PC-3 (cell line): ENCODE results near the gene SEPTIN8. TPM values are rescaled to one million over a fixed set of nuclear protein-coding genes. Genes with fewer than 3 reads are reported as not detected.

ENCODE experiments used
- ATAC-seq: fragments of 200-7000 bp; cut with Tn5 transposase; 2 replicates; pipeline ENCODE4 v1.9.1; 2020; ENCODE audit warnings: mild to moderate bottlenecking, moderate library complexity
- BruUV-seq: library from RNA; stranded (reverse); fragments of 400-500 nt; replicated peaks from 2 replicates; lab custom pipeline; 2021; lab: Mats Ljungman, UMichigan
- CTCF ChIA-PET: fragments of 300-600 bp; sonication (Branson Sonifier 250); formaldehyde crosslinking; loops from one replicate; lab custom pipeline; 2022; ENCODE audit warnings: antibody characterized with exemption; lab: Charles Lee
- POLR2A ChIA-PET: fragments of 300-600 bp; sonication (Branson Sonifier 250); formaldehyde crosslinking; loops from one replicate; lab custom pipeline; 2022; ENCODE audit warnings: antibody characterized with exemption; ENCODE audit not compliant: unreplicated experiment; lab: Charles Lee
- DNase-seq: peaks from one replicate; pipeline ENCODE4 v3.0.0-alpha.2; 2015
- H2AFZ ChIP-seq: fragments of 300-600 bp; sonication (generic); 2 replicates; pipeline ENCODE4 v1.6.0; 2016; ENCODE audit warnings: antibody characterized with exemption, low read length
- H3F3A ChIP-seq: fragments of 300-600 bp; sonication (generic); one replicate; pipeline ENCODE4 v1.6.0; 2017; ENCODE audit warnings: antibody characterized with exemption, low read length, control low read depth, mild to moderate bottlenecking; ENCODE audit not compliant: unreplicated experiment
- H3K27ac ChIP-seq: fragments of 300-600 bp; sonication (generic); 2 replicates; pipeline ENCODE4 v1.5.1; 2016; ENCODE audit warnings: mild to moderate bottlenecking, low read length
- H3K27me3 ChIP-seq: fragments of 300-600 bp; sonication (generic); 2 replicates; pipeline ENCODE4 v1.6.1; 2016; ENCODE audit warnings: low read length, mixed read lengths
- H3K36me3 ChIP-seq: fragments of 300-600 bp; sonication (generic); 2 replicates; pipeline ENCODE4 v1.6.1; 2016; ENCODE audit warnings: low read depth, mixed run types, low read length, mixed read lengths
- H3K4me1 ChIP-seq: fragments of 300-600 bp; sonication (generic); 2 replicates; pipeline ENCODE4 v1.5.1; 2016; ENCODE audit warnings: low read length; ENCODE audit not compliant: insufficient read depth
- H3K4me2 ChIP-seq: fragments of 300-600 bp; sonication (generic); 2 replicates; pipeline ENCODE4 v1.6.0; 2016; ENCODE audit warnings: low read length
- H3K4me3 ChIP-seq: fragments of 300-600 bp; sonication (generic); 2 replicates; pipeline ENCODE4 v1.5.1; 2016; ENCODE audit warnings: mild to moderate bottlenecking, low read length, mixed read lengths
- H3K79me2 ChIP-seq: fragments of 300-600 bp; sonication (generic); 2 replicates; pipeline ENCODE4 v1.6.1; 2017; ENCODE audit warnings: low read length, mixed read lengths
- H3K9ac ChIP-seq: fragments of 300-600 bp; sonication (generic); 2 replicates; pipeline ENCODE4 v1.6.0; 2016; ENCODE audit warnings: mild to moderate bottlenecking, low read length
- H3K9me2 ChIP-seq: fragments of 300-600 bp; sonication (generic); replicated peaks from 2 replicates; pipeline ENCODE4 v1.6.1; 2016; ENCODE audit warnings: mixed run types, low read length, mixed read lengths
- H3K9me3 ChIP-seq: fragments of 300-600 bp; sonication (generic); 2 replicates; pipeline ENCODE4 v1.6.1; 2016; ENCODE audit warnings: low read length, mixed read lengths
- H4K20me1 ChIP-seq: fragments of 300-600 bp; sonication (generic); 2 replicates; pipeline ENCODE4 v1.6.1; 2016; ENCODE audit warnings: low read length, mixed read lengths
- EZH2 ChIP-seq: fragments of 300-600 bp; sonication (generic); IDR thresholded peaks from one replicate; pipeline ENCODE4 v1.6.1; 2017; ENCODE audit warnings: antibody characterized with exemption, mild to moderate bottlenecking, low read length; ENCODE audit not compliant: unreplicated experiment
- EZH2phosphoT487 ChIP-seq: fragments of 300-600 bp; sonication (generic); IDR thresholded peaks from 2 replicates; pipeline ENCODE4 v1.6.1; 2018; ENCODE audit warnings: mild to moderate bottlenecking, antibody characterized with exemption, low read length, borderline replicate concordance
- intact Hi-C: fragments of 100-400 bp; cut with micrococcal nuclease; formaldehyde crosslinking; loops from 2 replicates; pipeline ENCODE4 v1.9.0; 2023
- total RNA-seq: library from RNA; depleted of rRNA; stranded (reverse); fragments of >200 nt; gene quantifications from 2 replicates; pipeline ENCODE4 v1.2.3, GENCODE V29; 2014
- TF ChIP-seq, protein P1 (sequence below): fragments of 300-600 bp; sonication (generic); conservative IDR thresholded peaks from 2 replicates; pipeline ENCODE4 v1.5.1; 2017; ENCODE audit warnings: antibody characterized with exemption, low read depth, mild to moderate bottlenecking, low read length

The SEPTIN8 gene
- total RNA-seq, 1 experiment from 2014 or later, result 21.9 TPM

DNA sequence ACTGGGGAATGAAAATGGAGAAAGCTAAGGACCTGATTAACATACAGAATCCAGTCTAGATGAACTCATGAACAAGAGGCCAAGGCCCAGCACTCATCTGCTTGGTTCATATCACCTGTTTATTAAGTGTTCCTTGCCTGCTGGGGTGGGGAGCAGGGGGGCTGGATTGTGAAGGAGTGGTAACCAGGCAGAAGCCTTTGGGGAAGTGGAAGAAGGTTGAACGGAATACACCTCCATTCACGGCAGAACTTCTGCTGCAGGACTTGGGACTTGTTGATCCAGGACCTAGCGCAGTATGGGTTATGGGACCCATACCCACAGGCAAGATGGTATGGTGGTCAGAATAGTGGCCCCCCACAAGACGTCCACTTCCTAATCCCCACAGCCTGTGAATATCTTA, 8.8 kb upstream of the SEPTIN8 start:
- Histone ChIP-seq H3K4me3 (no peak overlapping the region), H3K9me3 (no peaks in the 10 kb centered on the region), H3K9ac (no peak overlapping the region), H3K4me2 (no peak overlapping the region), H3F3A (no peaks in the 10 kb centered on the region), H3K79me2 (no peaks in the 10 kb centered on the region), H2AFZ (no peak overlapping the region), H3K27me3 (no peaks in the 10 kb centered on the region), H3K36me3 (no peaks in the 10 kb centered on the region), H3K4me1 (peaks cover 8% of the 10 kb centered on the region; the same call in 1 of the 2 replicates), H3K27ac (no peak overlapping the region), H3K9me2 (no peaks in the 10 kb centered on the region), H4K20me1 (no peaks in the 10 kb centered on the region)
- TF ChIP-seq EZH2phosphoT487, result no peak
- TF ChIP-seq EZH2, result no peak
- TF ChIP-seq, protein P1, sequence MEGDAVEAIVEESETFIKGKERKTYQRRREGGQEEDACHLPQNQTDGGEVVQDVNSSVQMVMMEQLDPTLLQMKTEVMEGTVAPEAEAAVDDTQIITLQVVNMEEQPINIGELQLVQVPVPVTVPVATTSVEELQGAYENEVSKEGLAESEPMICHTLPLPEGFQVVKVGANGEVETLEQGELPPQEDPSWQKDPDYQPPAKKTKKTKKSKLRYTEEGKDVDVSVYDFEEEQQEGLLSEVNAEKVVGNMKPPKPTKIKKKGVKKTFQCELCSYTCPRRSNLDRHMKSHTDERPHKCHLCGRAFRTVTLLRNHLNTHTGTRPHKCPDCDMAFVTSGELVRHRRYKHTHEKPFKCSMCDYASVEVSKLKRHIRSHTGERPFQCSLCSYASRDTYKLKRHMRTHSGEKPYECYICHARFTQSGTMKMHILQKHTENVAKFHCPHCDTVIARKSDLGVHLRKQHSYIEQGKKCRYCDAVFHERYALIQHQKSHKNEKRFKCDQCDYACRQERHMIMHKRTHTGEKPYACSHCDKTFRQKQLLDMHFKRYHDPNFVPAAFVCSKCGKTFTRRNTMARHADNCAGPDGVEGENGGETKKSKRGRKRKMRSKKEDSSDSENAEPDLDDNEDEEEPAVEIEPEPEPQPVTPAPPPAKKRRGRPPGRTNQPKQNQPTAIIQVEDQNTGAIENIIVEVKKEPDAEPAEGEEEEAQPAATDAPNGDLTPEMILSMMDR, result no peak
- no TSS peak for BruUV-seq
- DNase-seq (no peak), ATAC-seq (no peak)
- intact Hi-C loops, result no loop called here
- POLR2A ChIA-PET, result no interaction called here
- CTCF ChIA-PET, result no interaction called here

DNA sequence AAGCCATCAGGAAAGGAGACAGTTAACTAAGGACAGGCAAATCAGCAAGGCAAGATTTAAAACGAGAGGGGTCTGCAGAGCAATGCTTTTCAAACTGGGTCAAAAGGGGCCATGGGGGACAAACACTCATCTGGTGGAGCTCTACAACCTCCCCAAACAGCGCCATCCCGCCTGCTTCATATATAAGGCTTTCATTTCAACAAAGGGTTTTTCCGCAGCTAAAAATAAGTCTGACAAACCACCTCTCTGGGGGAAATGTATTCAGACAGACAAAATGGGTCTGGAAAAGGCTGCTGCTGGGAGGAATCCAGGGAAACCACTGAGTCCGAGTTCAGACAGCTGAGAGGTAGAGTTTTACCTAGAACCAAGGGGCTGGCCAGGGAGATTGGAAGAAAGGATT, 8.3 kb upstream of the SEPTIN8 start:
- Histone ChIP-seq H3K9me2 (no peaks in the 10 kb centered on the region), H3K27me3 (no peaks in the 10 kb centered on the region), H3K9me3 (no peaks in the 10 kb centered on the region), H4K20me1 (no peaks in the 10 kb centered on the region), H3K4me2 (no peak overlapping the region), H3K4me3 (no peak overlapping the region), H3F3A (no peaks in the 10 kb centered on the region), H3K4me1 (peaks cover 8% of the 10 kb centered on the region; the same call in 1 of the 2 replicates), H3K27ac (no peak overlapping the region), H2AFZ (no peak overlapping the region), H3K36me3 (no peaks in the 10 kb centered on the region), H3K79me2 (no peaks in the 10 kb centered on the region), H3K9ac (no peak overlapping the region)
- POLR2A ChIA-PET, result no interaction called here
- no peak for DNase-seq
- intact Hi-C loops, result no loop called here
- no TSS peak for BruUV-seq
- CTCF ChIA-PET, result no interaction called here
- TF ChIP-seq EZH2 (no peak), EZH2phosphoT487 (no peak)
- TF ChIP-seq, protein P1, result no peak
- no peak for ATAC-seq

DNA sequence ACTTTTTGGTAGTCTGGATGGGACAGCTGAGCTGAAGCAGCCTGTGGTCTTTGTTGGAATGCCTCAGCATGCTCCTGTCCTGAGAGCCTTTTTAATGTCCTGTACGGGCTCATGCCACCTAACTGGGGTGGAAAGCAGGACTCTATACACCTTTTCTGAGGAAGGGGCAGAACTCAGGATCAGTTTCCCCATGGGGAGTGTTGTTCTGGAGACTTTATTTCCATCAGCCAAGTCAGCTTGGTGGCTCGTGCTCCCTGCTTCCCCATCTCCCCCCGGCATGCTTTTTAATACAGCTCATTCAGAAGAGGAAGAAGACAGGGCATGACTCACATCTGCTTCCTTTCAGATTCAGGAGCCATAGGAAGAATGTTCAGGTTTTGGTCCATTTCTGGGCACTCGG, 5.1 kb upstream of the SEPTIN8 start:
- H3K4me2 ChIP-seq, result peak overlapping the region; percentile 53
- no peak overlapping the region for H3K27ac ChIP-seq
- H3K9ac ChIP-seq, result no peak overlapping the region
- H3F3A ChIP-seq, result no peaks in the 10 kb centered on the region
- H3K27me3 ChIP-seq, result no peaks in the 10 kb centered on the region
- no peaks in the 10 kb centered on the region for H3K79me2 ChIP-seq
- H3K36me3 ChIP-seq, result no peaks in the 10 kb centered on the region
- BruUV-seq, result no TSS peak
- POLR2A ChIA-PET, result no interaction called here
- TF ChIP-seq EZH2, result no peak
- TF ChIP-seq, protein P1, result no peak
- H4K20me1 ChIP-seq, result no peaks in the 10 kb centered on the region
- CTCF ChIA-PET, result interaction anchor here (0.6 to 0.8 kb wide), 2 partner anchors 15 to 33 kb away, joined by 3 to 5 read pairs; no protein-coding TSS in a partner anchor
- intact Hi-C loops, result no loop called here
- ATAC-seq (peak; percentile 60; the same call in 1 of the 2 replicates), DNase-seq (peak; percentile 53)
- peak overlapping the region; percentile 89 for H2AFZ ChIP-seq
- no peaks in the 10 kb centered on the region for H3K9me3 ChIP-seq
- H3K4me1 ChIP-seq, result peaks cover 15% of the 10 kb centered on the region
- H3K4me3 ChIP-seq, result no peak overlapping the region
- no peaks in the 10 kb centered on the region for H3K9me2 ChIP-seq
